Endometrial microvascular endothelial cells (primary cell): ENCODE measurements around the gene TRIM74. TPM values are rescaled to one million over a fixed set of nuclear protein-coding genes. Genes with fewer than 3 reads are reported as not detected.
"Not testable (repeated sequence)": the region's sequence is repeated elsewhere in the genome, so short reads cannot be mapped to it uniquely, and the experiment has no call there.

Source experiments
- in situ Hi-C: cut with HindIII; loops from 2 replicates; pipeline ENCODE4 v1.10.0; 2017; ENCODE audit warnings: low sequenced_read_pairs, low pct_unique_long_range_greater_than_20kb; ENCODE audit errors: inconsistent ontology term
- total RNA-seq: library from RNA; depleted of rRNA; stranded (reverse); fragments of >200 nt; gene quantifications from one replicate; pipeline ENCODE4 v1.2.3, GENCODE V29; 2015; ENCODE audit errors: inconsistent ontology term

The TRIM74 gene
- not detected for total RNA-seq

DNA sequence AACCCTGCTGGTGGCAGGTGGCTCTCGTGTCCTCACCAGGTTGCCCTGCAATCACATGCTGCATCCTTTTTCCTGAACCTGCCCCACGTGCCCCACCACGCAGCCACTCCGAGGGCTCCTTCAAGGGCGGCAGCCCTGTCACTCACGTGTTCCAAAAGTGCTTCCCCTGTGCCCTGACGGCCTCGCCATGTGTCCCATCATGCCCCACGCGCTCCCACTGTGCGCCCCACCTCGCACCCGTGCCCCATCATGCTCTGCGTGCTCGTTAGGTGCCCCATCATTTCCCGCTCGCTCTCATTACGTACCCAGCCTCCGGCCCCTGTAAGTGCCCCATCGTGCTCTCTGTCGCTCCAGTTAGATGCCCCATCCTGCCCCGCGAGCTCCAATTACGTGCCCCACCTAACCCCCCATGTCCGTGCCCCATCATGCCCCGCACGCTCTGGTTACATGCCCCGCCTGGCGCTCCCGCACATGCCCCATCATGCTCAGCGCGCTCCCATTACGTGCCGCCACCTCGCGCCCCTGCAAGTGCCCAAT, at the start of gene TRIM74:
TSS of gene TRIM74 (minus strand) at position 487 of the 537 bp plus-strand sequence. CDS start 3,309 bp downstream, outside the sequence.
- in situ Hi-C loops, result not testable (repeated sequence)

DNA sequence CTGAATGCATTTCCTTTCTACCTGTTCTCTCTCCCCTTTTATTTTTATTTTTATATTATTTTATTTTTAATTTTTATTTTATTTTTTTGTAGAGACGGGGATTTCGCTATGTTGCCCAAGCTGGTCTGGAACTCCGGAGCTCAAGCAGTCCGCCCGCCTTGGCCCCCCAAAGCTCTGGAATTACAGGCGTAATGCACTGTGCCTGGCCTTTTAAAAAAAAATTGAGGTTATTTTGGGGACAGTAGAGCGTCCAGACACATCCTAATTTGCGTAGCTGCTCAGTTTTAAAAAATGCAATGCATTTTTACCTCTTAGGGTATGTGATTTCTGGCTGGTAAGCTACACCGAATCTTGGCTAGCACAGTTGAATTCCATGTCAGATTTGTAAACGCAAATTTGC, 37.2 kb upstream of the TRIM74 start:
- in situ Hi-C loops, result not testable (repeated sequence)

DNA sequence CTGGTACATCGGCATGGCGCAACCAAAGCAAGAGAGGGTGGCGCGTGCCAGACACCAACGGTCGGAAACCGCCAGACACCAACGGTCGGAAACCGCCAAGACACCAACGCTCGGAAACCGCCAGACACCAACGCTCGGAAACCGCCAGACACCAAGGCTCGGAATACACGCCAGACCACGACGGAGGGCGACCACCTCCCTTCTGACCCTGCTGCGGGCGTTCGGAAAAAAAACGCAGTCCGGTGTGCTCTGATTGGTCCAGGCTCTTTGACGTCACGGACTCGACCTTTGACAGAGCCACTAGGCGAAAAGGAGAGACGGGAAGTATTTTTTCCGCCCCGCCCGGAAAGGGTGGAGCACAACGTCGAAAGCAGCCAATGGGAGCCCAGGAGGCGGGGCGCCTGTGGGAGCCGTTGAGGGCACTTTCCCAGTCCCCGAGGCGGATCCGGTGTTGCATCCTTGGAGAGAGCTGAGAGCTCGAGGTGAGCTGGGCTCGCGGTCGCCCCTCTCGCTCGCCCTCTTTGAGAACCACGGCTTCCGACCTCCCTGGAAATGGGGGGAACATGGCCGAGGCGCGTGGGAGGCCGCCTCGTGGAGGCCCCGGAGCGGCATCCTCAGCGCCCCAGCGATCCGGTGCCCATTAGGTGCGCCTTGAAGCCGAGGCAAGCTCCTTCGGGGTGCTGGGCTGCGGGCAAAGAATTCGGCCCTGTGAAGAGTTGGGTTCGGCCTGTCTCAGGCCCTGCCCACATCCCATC, 36.6 kb upstream of the TRIM74 start:
- in situ Hi-C loops, result not testable (repeated sequence)

DNA sequence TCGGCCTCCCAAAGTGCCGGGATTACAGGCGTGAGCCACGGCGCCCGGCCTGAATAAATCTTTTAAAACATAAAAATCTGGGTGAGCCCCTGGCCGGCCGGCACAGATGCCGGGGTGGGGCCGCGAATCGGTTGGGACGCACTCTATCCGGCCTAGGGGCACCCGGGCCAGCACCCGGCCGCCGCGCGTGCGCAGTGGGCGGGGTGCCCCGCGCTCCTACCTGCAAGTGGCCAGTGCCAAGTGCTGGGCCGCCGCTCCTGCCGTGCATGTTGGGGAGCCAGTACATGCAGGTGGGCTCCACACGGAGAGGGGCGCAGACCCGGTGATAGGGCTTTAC, 36.1 kb upstream of the TRIM74 start:
- in situ Hi-C loops, result not testable (repeated sequence)

DNA sequence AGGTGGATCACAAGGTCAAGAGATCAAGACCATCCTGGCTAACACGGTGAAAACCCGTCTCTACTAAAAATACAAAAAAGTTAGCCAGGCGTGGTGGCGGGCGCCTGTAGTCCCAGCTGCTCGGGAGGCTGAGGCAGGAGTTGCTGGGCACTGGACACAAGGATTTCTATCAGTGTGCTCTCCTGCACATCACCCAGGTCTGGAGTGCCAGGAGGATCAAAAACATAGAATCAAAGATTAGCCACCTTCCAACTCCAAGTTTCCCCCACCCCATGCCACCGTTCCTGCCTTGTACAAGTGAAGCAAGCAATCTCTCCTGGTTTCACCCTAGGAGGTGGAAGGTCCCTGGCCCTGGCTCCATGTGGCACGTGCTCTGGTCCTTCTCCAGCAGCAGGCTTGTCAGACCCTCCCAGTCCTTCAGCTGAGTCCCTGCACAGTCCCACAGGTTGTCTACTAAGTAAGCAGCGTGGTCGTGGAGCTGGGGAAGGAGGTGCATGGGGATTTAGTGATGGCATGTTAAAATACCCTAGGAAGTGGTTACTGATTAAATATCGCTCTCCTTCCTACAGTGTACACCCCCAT, 28.7 kb upstream of the TRIM74 start:
- in situ Hi-C loops, result not testable (repeated sequence)

DNA sequence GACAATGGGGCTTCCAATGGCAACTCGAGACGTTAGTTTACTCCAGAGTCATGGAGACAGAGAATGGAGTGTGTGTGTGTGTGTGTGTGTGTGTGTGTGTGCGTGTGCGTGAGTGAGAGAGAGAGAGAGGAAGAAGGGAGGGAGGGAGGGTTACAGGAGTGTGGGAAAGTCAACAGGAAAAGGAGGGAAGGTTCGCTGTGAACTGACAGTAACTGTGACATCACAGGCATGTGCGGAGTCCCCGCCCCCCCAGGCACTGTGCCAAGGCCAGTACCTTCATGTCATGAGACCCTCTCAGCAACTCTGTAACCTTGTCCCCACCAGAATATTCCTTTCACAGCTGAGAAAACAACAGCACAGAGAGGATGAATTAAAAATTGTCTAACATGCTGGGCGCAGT, 28.2 kb upstream of the TRIM74 start:
- in situ Hi-C loops, result not testable (repeated sequence)

DNA sequence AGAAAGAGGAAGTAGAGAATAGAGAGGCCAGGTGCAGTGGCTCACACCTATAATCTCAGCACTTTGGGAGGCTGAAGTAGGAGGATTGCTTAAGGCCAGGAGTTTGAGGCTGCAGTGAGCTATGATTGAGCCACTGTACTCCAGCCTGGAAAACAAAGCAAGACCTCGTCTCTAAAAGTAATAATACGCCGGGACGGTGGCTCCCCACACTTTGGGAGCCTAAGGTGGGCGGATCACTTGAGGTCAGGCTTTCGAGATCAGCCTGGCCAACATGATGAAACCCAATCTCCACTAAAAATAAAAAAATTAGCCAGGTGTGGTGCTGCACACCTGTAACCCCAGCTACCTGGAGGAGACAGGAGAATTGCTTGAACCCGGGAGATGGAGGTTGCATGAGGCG, 26.2 kb upstream of the TRIM74 start:
- in situ Hi-C loops, result not testable (repeated sequence)

DNA sequence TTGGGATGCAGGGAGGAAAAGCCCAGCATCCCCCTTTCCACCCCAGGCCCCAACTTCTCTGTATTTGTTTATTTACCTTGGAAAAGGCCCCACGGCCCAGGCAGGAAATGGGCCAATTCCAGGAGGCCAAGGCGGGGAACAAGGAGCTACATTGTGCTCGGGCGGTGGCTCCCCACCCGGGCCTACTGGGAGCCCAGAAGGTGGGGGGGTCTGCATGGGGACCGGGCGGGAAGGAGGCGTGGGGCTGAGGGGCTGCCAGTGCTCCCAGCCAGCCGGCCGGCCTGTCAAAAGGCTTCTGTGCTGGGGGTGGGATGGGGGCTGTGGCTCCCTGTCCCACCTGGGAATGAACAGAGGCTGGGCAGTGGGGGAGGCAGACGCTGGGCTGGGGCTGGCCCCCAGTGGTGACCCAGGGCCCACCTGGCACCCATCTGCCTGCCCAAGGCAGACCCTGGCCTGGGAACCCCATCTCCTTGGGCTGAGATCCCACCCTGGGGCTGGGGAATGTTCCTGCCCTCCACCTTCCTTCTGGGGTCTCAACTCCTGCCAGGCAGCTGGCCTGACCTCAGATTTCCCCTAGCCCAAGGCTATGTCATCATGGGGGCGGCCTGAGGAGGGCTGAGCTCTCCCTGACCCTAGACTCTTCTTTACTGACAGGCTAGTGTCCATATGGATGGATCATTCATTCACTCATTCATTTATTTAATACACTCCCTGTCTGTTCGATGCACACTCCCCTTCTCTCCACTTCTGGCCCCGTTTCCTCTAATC, 21.1 kb upstream of the TRIM74 start:
- in situ Hi-C loops, result not testable (repeated sequence)

DNA sequence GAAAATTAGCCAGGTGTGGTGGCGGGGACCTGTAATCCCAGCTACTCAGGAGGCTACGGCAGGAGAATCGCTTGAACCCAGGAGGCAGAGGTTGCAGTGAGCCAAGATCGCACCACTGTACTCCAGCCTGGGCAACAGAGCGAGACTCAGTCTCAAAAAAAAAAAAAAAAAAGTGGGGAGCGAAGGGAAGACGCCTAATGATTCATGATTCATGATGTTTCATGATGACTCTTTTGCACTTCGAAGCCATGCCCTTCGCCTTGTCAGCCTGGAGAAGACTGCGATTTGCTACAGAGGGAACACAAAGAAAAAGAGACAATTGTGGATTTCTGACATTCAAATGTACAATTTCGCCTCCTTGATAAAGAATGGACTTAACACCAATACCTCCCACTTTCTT, 12.8 kb upstream of the TRIM74 start:
- in situ Hi-C loops, result not testable (repeated sequence)

DNA sequence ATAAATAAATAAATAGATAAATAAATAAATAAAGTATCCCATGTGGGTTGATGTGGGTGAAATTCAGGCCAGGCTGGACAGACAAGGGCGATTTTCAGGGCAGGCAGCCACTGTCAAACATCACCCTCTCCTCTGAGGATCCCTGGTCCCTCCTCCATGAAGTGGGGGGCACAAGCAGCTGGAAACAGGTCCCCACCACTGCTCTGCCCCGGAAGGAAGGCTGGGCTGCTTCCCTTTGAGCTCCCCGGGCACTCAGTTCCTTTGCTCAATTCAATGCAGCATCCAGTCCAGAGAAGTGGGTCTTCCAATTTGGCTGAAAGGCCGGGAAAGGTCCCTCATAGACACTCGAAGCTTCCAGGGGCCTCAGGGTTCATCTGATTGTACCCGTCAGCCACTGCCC, 11.1 kb upstream of the TRIM74 start:
- in situ Hi-C loops, result not testable (repeated sequence)

DNA sequence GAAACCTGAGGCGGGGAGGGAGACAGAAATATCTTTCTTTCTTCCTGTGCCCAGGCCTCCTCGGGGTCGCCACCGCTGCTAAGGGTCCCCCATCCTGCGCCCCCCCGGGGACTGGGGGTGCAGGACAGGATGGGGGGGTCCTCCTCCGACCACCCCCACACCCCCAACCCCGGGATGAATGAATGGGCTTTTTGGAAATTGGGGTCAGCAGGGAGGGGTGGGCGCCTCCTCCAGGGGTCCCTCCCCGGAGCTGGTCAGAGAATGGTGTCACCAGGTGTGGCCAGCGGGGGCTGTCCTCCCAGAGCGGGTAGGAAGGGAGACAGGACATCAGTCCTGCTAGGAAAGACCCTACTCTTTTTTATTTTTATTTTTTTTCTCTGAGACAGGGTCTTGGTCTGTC, 7.2 kb upstream of the TRIM74 start:
- in situ Hi-C loops, result not testable (repeated sequence)

DNA sequence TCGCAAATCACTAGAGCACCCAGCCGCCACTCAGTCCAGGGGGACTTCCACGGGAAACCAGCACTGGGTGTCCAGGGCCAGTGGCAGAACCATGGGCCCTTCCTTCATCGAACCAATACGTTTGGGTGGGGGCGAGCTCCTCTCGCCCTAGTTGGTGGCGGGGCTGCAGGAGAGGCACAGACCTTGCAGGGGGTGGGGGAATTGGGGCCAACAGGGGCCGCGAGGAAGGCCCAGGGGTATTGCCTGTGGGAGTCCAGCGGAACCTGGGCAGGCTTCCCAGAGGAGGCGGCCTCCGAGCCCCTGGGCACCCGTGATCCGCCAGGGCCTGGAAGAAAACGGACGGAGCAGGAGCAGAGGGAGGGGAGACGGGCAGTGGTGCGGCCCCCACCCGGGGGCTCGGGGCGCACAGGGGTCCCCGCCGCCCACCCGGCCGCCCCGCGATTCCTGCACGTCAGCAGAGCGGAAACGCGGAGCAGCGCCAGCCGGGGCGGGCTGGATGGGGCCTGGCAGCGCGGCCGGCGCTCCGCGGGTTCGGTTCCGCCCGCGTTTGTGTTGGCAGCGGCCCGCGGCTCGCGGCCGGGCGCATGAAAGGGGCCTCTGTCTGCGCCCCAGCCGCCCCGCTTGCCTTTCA, 6.5 kb upstream of the TRIM74 start:
- in situ Hi-C loops, result not testable (repeated sequence)

DNA sequence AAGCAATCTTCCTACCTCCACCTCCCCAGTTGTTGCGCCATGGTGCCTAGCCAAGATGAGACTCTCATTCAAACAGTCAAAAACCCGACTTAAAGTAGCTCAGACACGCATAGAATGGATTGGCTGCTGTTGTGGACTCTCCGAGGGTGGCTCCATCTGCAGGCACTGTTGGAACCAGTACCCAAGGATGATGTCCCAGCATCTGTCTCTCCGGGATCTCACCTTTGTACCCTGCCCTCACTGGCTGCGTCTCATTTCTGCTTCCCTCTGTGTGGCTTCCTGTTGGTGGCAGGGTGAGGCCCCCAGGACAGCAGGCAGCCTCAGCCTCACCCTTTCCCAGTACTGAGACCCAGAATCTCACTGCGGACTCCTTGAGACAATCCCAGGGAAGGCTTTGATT, 5.5 kb upstream of the TRIM74 start:
- in situ Hi-C loops, result not testable (repeated sequence)

DNA sequence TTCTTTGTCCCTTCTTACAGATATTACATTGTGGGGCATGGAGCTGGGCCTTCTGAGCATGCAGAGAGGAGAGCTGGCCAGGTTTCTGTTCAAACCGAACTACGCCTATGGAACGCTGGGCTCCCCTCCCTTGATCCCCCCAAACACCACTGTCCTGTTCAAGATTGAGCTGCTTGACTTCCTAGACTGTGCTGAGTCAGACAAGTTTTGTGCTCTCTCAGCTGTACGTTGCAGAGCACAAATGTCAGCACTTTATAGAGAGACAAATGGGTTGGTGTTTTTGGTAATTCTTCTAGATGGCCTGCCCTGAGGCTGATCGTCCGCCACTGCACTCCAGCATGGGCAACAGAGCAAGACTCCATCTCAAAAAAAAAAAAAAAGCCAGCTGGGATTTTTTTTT, 2.2 kb upstream of the TRIM74 start:
- in situ Hi-C loops, result not testable (repeated sequence)

DNA sequence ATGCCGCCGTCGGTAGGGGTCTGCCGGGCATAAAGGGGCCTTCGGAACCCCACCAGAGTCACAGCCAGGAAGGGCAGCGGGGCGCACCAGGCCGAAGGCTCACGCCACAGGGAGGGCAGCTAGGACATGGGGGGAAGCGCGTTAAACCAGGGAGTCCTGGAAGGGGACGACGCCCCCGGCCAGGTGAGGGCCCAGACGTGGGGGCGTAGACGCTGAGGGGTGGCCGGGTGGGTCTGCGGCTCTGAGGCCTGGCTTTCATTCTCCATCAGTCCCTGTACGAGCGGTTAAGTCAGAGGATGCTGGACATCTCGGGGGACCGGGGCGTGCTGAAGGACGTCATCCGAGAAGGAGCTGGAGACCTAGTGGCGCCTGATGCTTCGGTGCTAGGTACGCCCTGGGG, 422 bp upstream of the TRIM74 start:
- in situ Hi-C loops, result not testable (repeated sequence)

DNA sequence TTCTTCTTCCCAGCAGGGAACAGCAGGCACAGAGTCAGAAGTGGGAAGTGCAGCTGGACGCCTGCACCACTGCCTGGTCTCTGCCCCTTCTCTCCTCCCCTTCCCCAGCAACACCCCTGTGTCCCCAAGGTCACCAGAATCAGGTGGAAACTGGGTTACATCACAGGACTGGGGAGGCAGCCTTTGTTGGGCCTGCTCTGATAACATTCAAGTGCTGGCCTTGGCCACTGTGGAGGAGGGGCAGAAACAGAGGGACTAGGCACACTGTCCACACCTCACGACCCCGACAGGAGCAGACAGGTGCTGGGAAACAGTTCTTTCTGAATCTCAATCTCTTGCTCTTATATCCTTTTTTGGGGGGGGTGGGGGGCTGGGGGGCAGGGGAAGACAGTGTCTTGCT, 2.4 kb downstream of the TRIM74 start:
- in situ Hi-C loops, result not testable (repeated sequence)

DNA sequence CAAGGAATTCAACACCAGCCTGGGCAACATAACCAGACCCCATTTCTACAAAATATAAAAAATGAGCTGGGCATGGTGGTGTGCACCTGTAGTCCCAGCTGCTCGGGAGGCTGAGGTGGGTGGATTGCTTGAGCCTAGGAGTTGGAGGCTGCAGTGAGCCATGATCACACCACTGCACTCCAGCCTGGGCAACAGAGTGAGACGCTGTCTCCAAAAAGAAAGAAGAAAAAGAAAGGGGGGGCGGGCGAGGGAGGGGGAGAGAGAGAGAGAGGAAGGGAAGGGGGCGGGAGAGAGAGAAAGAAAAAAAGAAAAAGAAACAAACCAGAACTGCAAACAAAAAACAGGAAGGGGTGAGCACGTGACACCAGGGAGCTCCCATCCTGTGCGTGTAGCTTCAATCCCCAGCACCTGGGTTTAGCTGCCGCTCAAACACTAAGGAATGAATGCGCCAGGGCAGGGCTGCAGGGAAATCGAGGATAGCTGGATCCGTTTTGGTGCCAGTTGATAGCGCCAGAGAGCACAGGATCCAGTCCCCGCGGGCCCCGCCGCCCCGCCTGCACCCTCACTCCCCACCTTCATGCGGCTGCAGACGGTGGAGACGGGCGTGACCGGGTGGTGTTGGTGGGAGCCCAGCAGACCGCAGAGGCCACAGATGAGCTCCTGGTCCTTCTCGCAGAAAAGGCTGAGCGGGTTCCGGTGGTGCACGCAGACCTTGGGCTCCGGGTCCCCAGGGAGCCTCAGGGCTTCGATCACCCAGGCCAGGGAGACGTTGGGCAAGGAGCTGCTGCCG, 3.9 kb downstream of the TRIM74 start:
- in situ Hi-C loops, result not testable (repeated sequence)

DNA sequence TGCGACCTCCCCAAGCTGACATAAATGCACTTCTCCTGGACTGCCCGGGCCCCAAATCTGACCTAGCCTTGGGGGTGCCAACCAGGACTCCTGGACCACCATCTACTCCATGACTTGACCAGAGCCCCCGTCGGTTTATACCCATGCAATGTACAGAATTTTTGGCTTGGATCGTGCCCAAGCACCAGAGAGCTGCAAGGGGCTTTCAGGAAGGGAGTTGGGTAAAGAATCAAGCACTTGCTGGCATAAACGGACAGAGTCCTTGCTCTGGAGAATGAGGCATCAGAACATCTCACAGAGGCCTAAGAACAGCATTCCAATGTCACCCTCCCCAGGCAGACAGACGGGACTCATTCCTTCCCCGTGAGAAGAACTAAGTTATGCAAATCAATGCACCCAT, 6.2 kb downstream of the TRIM74 start:
- in situ Hi-C loops, result not testable (repeated sequence)

DNA sequence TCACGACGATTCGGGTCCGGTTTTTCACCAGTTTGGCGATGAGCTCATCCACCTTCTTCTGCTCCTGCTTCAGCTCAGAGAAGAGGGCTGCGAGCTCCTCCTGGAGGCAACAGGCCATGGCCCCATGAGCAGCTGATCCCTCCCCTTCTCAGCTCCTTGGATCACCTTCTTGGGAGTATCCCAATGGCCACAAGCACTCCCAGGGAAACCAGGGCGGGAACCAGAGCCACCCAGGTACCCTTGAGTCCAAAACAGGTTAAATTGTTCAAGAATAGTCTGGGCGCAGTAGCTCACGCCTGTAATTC, 8.0 kb downstream of the TRIM74 start:
- in situ Hi-C loops, result not testable (repeated sequence)
